Activated CD4-positive, alpha-beta memory T cell treated with anti-CD3 and anti-CD28 coated beads, Interleukin-2, amount 10 ng/mL, durations not matched to agents 7 days and 5 days (primary cell): ENCODE data around the gene GPRC6A. TPM values are rescaled to one million over a fixed set of nuclear protein-coding genes. Genes with fewer than 3 reads are reported as not detected.
"Not testable (repeated sequence)": the region's sequence is repeated elsewhere in the genome, so short reads cannot be mapped to it uniquely, and the experiment has no call there.

Source experiments
- CTCF ChIA-PET: fragments of 350-600 bp; sonication (Branson Sonifier 250); formaldehyde crosslinking; loops from one replicate; lab custom pipeline; 2021; ENCODE audit warnings: antibody characterized with exemption, inconsistent platforms; lab: Charles Lee
- POLR2A ChIA-PET: fragments of 350-600 bp; sonication (Branson Sonifier 250); formaldehyde crosslinking; loops from one replicate; lab custom pipeline; 2021; ENCODE audit warnings: antibody characterized with exemption; lab: Charles Lee
- DNase-seq: peaks from one replicate; pipeline ENCODE4 v3.0.0-alpha.2; 2020
- H3K27ac Mint-ChIP-seq: one replicate; pipeline ENCODE4 v1.8.0; 2021; ENCODE audit warnings: mild to moderate bottlenecking, mixed read lengths
- H3K27me3 Mint-ChIP-seq: one replicate; pipeline ENCODE4 v1.8.0; 2021; ENCODE audit warnings: mixed read lengths
- H3K36me3 Mint-ChIP-seq: one replicate; pipeline ENCODE4 v1.8.0; 2021; ENCODE audit warnings: low read depth, mixed read lengths
- H3K4me1 Mint-ChIP-seq: one replicate; pipeline ENCODE4 v1.8.0; 2021; ENCODE audit warnings: mixed read lengths
- H3K4me3 Mint-ChIP-seq: one replicate; pipeline ENCODE4 v1.8.0; 2021; ENCODE audit warnings: mild to moderate bottlenecking, mixed read lengths
- H3K9me3 Mint-ChIP-seq: one replicate; pipeline ENCODE4 v1.8.0; 2021; ENCODE audit warnings: mixed read lengths
- total RNA-seq, 2 experiments: library from RNA; stranded (reverse); gene quantifications; one replicate each; pipeline ENCODE4 v1.2.3, GENCODE V29; 2021

Gene GPRC6A
- not detected for total RNA-seq

- Mint-ChIP-seq H3K27me3 (peaks cover under 1% of the 10 kb centered on the region), H3K4me3 (no peak within 1 kb of the TSS), H3K27ac (no peak within 1 kb of the TSS), H3K36me3 (no peaks in the 10 kb centered on the region), H3K4me1 (no peaks in the 10 kb centered on the region), H3K9me3 (no peaks in the 10 kb centered on the region)
- no peak for DNase-seq
- CTCF ChIA-PET = no interaction called here
- POLR2A ChIA-PET = no interaction called here
Observed at GRCh38 chr6:116828983-116829382, at the start of gene GPRC6A. GPRC6A (minus strand) TSS chr6:116829083; CDS start chr6:116829013, 70 bp downstream.

GRCh38 chr6:116877743-116878142 lies 48.9 kb upstream of the GPRC6A start:
- no peaks in the 10 kb centered on the region for H3K9me3 Mint-ChIP-seq
- POLR2A ChIA-PET = no interaction called here
- no peak overlapping the region for H3K4me3 Mint-ChIP-seq
- CTCF ChIA-PET = no interaction called here
- DNase-seq = no peak
- H3K27ac Mint-ChIP-seq = no peak overlapping the region
- peaks cover 7% of the 10 kb centered on the region for H3K4me1 Mint-ChIP-seq
- H3K36me3 Mint-ChIP-seq = no peaks in the 10 kb centered on the region
- H3K27me3 Mint-ChIP-seq = peaks cover 28% of the 10 kb centered on the region

- peaks cover 7% of the 10 kb centered on the region for H3K4me1 Mint-ChIP-seq
- CTCF ChIA-PET = no interaction called here
- POLR2A ChIA-PET = no interaction called here
- peak within 1 kb of the TSS; percentile 37 for H3K4me3 Mint-ChIP-seq
- H3K27ac Mint-ChIP-seq = no peak within 1 kb of the TSS
- no peak for DNase-seq
- no peaks in the 10 kb centered on the region for H3K36me3 Mint-ChIP-seq
- H3K9me3 Mint-ChIP-seq = no peaks in the 10 kb centered on the region
- H3K27me3 Mint-ChIP-seq = peaks cover 28% of the 10 kb centered on the region
Observed at GRCh38 chr6:116876635-116877611, 48.0 kb upstream of the GPRC6A start, which contains the start of gene RFX6. RFX6 (plus strand) TSS chr6:116877242; CDS start chr6:116877276, 34 bp downstream.

GRCh38 chr6:116876107-116876506 lies 47.2 kb upstream of the GPRC6A start:
- Mint-ChIP-seq H3K4me1 (peaks cover 7% of the 10 kb centered on the region), H3K27ac (no peak overlapping the region), H3K36me3 (no peaks in the 10 kb centered on the region), H3K9me3 (no peaks in the 10 kb centered on the region), H3K27me3 (peaks cover 28% of the 10 kb centered on the region), H3K4me3 (no peak overlapping the region)
- ChIA-PET POLR2A (no interaction called here), CTCF (no interaction called here)
- DNase-seq = no peak

GRCh38 chr6:116872771-116873170 lies 43.9 kb upstream of the GPRC6A start:
- H3K36me3 Mint-ChIP-seq = no peaks in the 10 kb centered on the region
- H3K27me3 Mint-ChIP-seq = peaks cover 24% of the 10 kb centered on the region
- POLR2A ChIA-PET = no interaction called here
- no peak overlapping the region for H3K4me3 Mint-ChIP-seq
- no peak for DNase-seq
- H3K27ac Mint-ChIP-seq = no peak overlapping the region
- peaks cover 7% of the 10 kb centered on the region for H3K4me1 Mint-ChIP-seq
- CTCF ChIA-PET = no interaction called here
- H3K9me3 Mint-ChIP-seq = no peaks in the 10 kb centered on the region

- Mint-ChIP-seq H3K4me3 (no peak overlapping the region), H3K9me3 (no peaks in the 10 kb centered on the region), H3K27ac (no peak overlapping the region), H3K4me1 (peaks cover 5% of the 10 kb centered on the region), H3K36me3 (no peaks in the 10 kb centered on the region), H3K27me3 (no peaks in the 10 kb centered on the region)
- no peak for DNase-seq
- ChIA-PET POLR2A (no interaction called here), CTCF (no interaction called here)
Observed at GRCh38 chr6:116866281-116866871, 37.5 kb upstream of the GPRC6A start.

GRCh38 chr6:116859264-116859663 lies 30.4 kb upstream of the GPRC6A start:
- H3K36me3 Mint-ChIP-seq = no peaks in the 10 kb centered on the region
- no peak overlapping the region for H3K27ac Mint-ChIP-seq
- H3K4me1 Mint-ChIP-seq = no peaks in the 10 kb centered on the region
- peaks cover 8% of the 10 kb centered on the region for H3K9me3 Mint-ChIP-seq
- POLR2A ChIA-PET = no interaction called here
- H3K4me3 Mint-ChIP-seq = no peak overlapping the region
- CTCF ChIA-PET = no interaction called here
- H3K27me3 Mint-ChIP-seq = no peaks in the 10 kb centered on the region
- DNase-seq = no peak

- DNase-seq = no peak
- H3K9me3 Mint-ChIP-seq = peaks cover 8% of the 10 kb centered on the region
- no peak overlapping the region for H3K4me3 Mint-ChIP-seq
- ChIA-PET CTCF (no interaction called here), POLR2A (no interaction called here)
- no peaks in the 10 kb centered on the region for H3K27me3 Mint-ChIP-seq
- H3K4me1 Mint-ChIP-seq = no peaks in the 10 kb centered on the region
- H3K36me3 Mint-ChIP-seq = no peaks in the 10 kb centered on the region
- no peak overlapping the region for H3K27ac Mint-ChIP-seq
Observed at GRCh38 chr6:116858060-116858459, 29.2 kb upstream of the GPRC6A start.

GRCh38 chr6:116847227-116847626 lies 18.3 kb upstream of the GPRC6A start:
- no peaks in the 10 kb centered on the region for H3K36me3 Mint-ChIP-seq
- no peaks in the 10 kb centered on the region for H3K4me1 Mint-ChIP-seq
- POLR2A ChIA-PET = no interaction called here
- H3K27ac Mint-ChIP-seq = no peak overlapping the region
- H3K4me3 Mint-ChIP-seq = no peak overlapping the region
- H3K27me3 Mint-ChIP-seq = peaks cover 3% of the 10 kb centered on the region
- H3K9me3 Mint-ChIP-seq = no peaks in the 10 kb centered on the region
- no peak for DNase-seq
- CTCF ChIA-PET = no interaction called here

GRCh38 chr6:116842459-116842858 lies 13.6 kb upstream of the GPRC6A start:
- POLR2A ChIA-PET = no interaction called here
- CTCF ChIA-PET = no interaction called here
- Mint-ChIP-seq H3K27ac (no peak overlapping the region), H3K9me3 (no peaks in the 10 kb centered on the region), H3K36me3 (no peaks in the 10 kb centered on the region), H3K27me3 (no peaks in the 10 kb centered on the region), H3K4me3 (no peak overlapping the region), H3K4me1 (no peaks in the 10 kb centered on the region)
- no peak for DNase-seq

- Mint-ChIP-seq H3K4me1 (no peaks in the 10 kb centered on the region), H3K4me3 (no peak overlapping the region), H3K27me3 (peaks cover 1% of the 10 kb centered on the region), H3K36me3 (no peaks in the 10 kb centered on the region), H3K9me3 (no peaks in the 10 kb centered on the region), H3K27ac (no peak overlapping the region)
- DNase-seq = no peak
- POLR2A ChIA-PET = no interaction called here
- CTCF ChIA-PET = no interaction called here
Observed at GRCh38 chr6:116840091-116840490, 11.2 kb upstream of the GPRC6A start.

GRCh38 chr6:116836606-116837342 lies 7.9 kb upstream of the GPRC6A start:
- Mint-ChIP-seq H3K4me1 (no peaks in the 10 kb centered on the region), H3K27ac (no peak overlapping the region), H3K4me3 (no peak overlapping the region), H3K9me3 (no peaks in the 10 kb centered on the region), H3K27me3 (peaks cover 3% of the 10 kb centered on the region), H3K36me3 (no peaks in the 10 kb centered on the region)
- ChIA-PET POLR2A (no interaction called here), CTCF (no interaction called here)
- DNase-seq = no peak

- H3K4me1 Mint-ChIP-seq, H3K27me3 Mint-ChIP-seq, H3K9me3 Mint-ChIP-seq, H3K4me3 Mint-ChIP-seq, POLR2A ChIA-PET, CTCF ChIA-PET, H3K27ac Mint-ChIP-seq, H3K36me3 Mint-ChIP-seq, DNase-seq: not testable (repeated sequence)
Observed at GRCh38 chr6:116834526-116834925, 5.6 kb upstream of the GPRC6A start.
